H1 (cell line): ENCODE measurements around the gene L3MBTL4. TPM values are rescaled to one million over a fixed set of nuclear protein-coding genes. Genes with fewer than 3 reads are reported as not detected.

Experiments used
- CTCF ChIA-PET: fragments of 300-600 bp; sonication (Branson Sonifier 250); formaldehyde crosslinking; loops from one replicate; lab custom pipeline; 2021; ENCODE audit not compliant: partially characterized antibody; lab: Charles Lee
- POLR2A ChIA-PET: fragments of 300-600 bp; sonication (Branson Sonifier 250); formaldehyde crosslinking; loops from one replicate; lab custom pipeline; 2021; ENCODE audit warnings: inconsistent platforms; ENCODE audit not compliant: partially characterized antibody; lab: Charles Lee
- DNase-seq, 2 experiments: peaks; one replicate each; pipeline versions ENCODE4 v3.0.0 to v3.0.0-alpha.2; 2010 to 2022; ENCODE audit warnings: low spot score in 2 of 2, low read depth in 1 of 2, mixed read lengths in 1 of 2
- FAIRE-seq: peaks from 2 replicates; lab custom pipeline; 2011; peaks lifted over from hg19 to GRCh38; lab: Jason Lieb, UNC
- H2AFZ ChIP-seq: 2 replicates; pipeline ENCODE4 v1.8.1; 2012; ENCODE audit warnings: low read length, inconsistent platforms
- H2AK5ac ChIP-seq: 2 replicates; pipeline ENCODE4 v1.6.1; 2013; ENCODE audit warnings: low read depth, low read length
- H2BK120ac ChIP-seq: replicated peaks from 2 replicates; pipeline ENCODE3; 2013; ENCODE audit warnings: low read depth, low read length, inconsistent platforms
- H2BK12ac ChIP-seq: 2 replicates; pipeline ENCODE4 v1.6.1; 2013; ENCODE audit warnings: low read depth, low read length
- H2BK15ac ChIP-seq: 2 replicates; pipeline ENCODE4 v1.6.1; 2013; ENCODE audit warnings: low read length
- H2BK20ac ChIP-seq: 2 replicates; pipeline ENCODE4 v1.6.1; 2013; ENCODE audit warnings: low read length
- H2BK5ac ChIP-seq: 2 replicates; pipeline ENCODE4 v1.6.1; 2013; ENCODE audit warnings: low read depth, low read length
- H3K14ac ChIP-seq: 2 replicates; pipeline ENCODE4 v1.6.1; 2013; ENCODE audit warnings: inconsistent platforms; ENCODE audit not compliant: insufficient read length
- H3K18ac ChIP-seq: 2 replicates; pipeline ENCODE4 v1.6.1; 2013; ENCODE audit warnings: low read length; ENCODE audit errors: extremely low read depth
- H3K23ac ChIP-seq: 2 replicates; pipeline ENCODE4 v1.6.1; 2013; ENCODE audit warnings: inconsistent platforms; ENCODE audit not compliant: insufficient read length
- H3K23me2 ChIP-seq: 2 replicates; pipeline ENCODE4 v1.6.1; 2013; ENCODE audit warnings: low read depth, low read length
- H3K27ac ChIP-seq: 2 replicates; pipeline ENCODE4 v1.6.1; 2011; ENCODE audit warnings: low read depth, low read length, inconsistent platforms
- H3K27me3 ChIP-seq, 4 experiments: replicated peaks in 1 of 4; 1 replicate in 1 of 4; 2 replicates in 3 of 4; pipeline versions ENCODE4 v1.6.1 to v1.8.1; 2011 to 2013; ENCODE audit warnings: low read length in 3 of 4, mild to moderate bottlenecking in 3 of 4, inconsistent platforms in 2 of 4, mixed read lengths in 2 of 4, moderate library complexity in 1 of 4; ENCODE audit not compliant: control insufficient read depth in 3 of 4, insufficient read depth in 3 of 4; ENCODE audit errors: extremely low read depth in 1 of 4
- H3K36me3 ChIP-seq, 4 experiments: 2 replicates each; pipeline versions ENCODE4 v1.6.1 to v1.8.1; 2011 to 2013; ENCODE audit warnings: mild to moderate bottlenecking in 4 of 4, low read length in 3 of 4, moderate library complexity in 2 of 4, control low read depth in 1 of 4, inconsistent platforms in 1 of 4; ENCODE audit not compliant: insufficient read depth in 4 of 4, control insufficient read depth in 2 of 4
- H3K4ac ChIP-seq: replicated peaks from 2 replicates; pipeline ENCODE3; 2013; ENCODE audit warnings: low read length, low read depth, mixed read lengths, inconsistent platforms; ENCODE audit not compliant: insufficient read length
- H3K4me1 ChIP-seq, 4 experiments: replicated peaks in 1 of 4; 1 replicate in 1 of 4; 2 replicates in 3 of 4; pipeline versions ENCODE4 v1.6.1 to v1.8.1; 2011 to 2013; ENCODE audit warnings: low read length in 3 of 4, inconsistent platforms in 2 of 4, mixed read lengths in 1 of 4; ENCODE audit not compliant: insufficient read depth in 4 of 4, control insufficient read depth in 3 of 4
- H3K4me2 ChIP-seq, 2 experiments: 2 replicates each; pipeline versions ENCODE4 v1.6.1 to v1.8.1; 2011 to 2013; ENCODE audit warnings: low read depth in 2 of 2, low read length in 2 of 2, control low read depth in 1 of 2, inconsistent platforms in 1 of 2, mild to moderate bottlenecking in 1 of 2; ENCODE audit not compliant: insufficient read depth in 1 of 2
- H3K4me3 ChIP-seq, 4 experiments: fragments of 200-600, 300-600 bp in 1 of 4; sonication (generic), shearing (Covaris generic), sonication (Bioruptor Twin) in 1 of 4; 2 replicates each; pipeline versions ENCODE4 v1.5.1 to v1.8.1; 2011 to 2016; ENCODE audit warnings: low read length in 4 of 4, low read depth in 3 of 4, control low read depth in 2 of 4, inconsistent platforms in 2 of 4, mild to moderate bottlenecking in 2 of 4, mixed read lengths in 1 of 4, moderate library complexity in 1 of 4; ENCODE audit not compliant: insufficient read depth in 2 of 4; ENCODE audit errors: extremely low read depth in 1 of 4
- H3K56ac ChIP-seq: replicated peaks from 2 replicates; pipeline ENCODE3; 2013; ENCODE audit warnings: low read depth, mild to moderate bottlenecking, mixed read lengths, low read length, inconsistent platforms; ENCODE audit not compliant: insufficient read length
- H3K79me1 ChIP-seq: 2 replicates; pipeline ENCODE4 v1.6.1; 2013; ENCODE audit warnings: low read depth, low read length, control low read depth
- H3K79me2 ChIP-seq, 2 experiments: 2 replicates each; pipeline versions ENCODE4 v1.6.1 to v1.8.1; 2012 to 2013; ENCODE audit warnings: low read length in 2 of 2, mild to moderate bottlenecking in 2 of 2, inconsistent platforms in 1 of 2; ENCODE audit not compliant: insufficient read depth in 2 of 2, control insufficient read depth in 1 of 2
- H3K9ac ChIP-seq, 4 experiments: replicated peaks in 1 of 4; 1 replicate in 1 of 4; 2 replicates in 3 of 4; pipeline versions ENCODE4 v1.6.1 to v1.8.1; 2011 to 2013; ENCODE audit warnings: low read depth in 3 of 4, low read length in 3 of 4, control low read depth in 2 of 4, mild to moderate bottlenecking in 2 of 4, moderate library complexity in 2 of 4, inconsistent platforms in 1 of 4; ENCODE audit errors: extremely low read depth in 1 of 4
- H3K9me3 ChIP-seq, 2 experiments: 2 replicates each; pipeline versions ENCODE4 v1.6.1 to v1.8.1; 2012 to 2013; ENCODE audit warnings: mild to moderate bottlenecking in 2 of 2, moderate library complexity in 2 of 2, control low read depth in 1 of 2, inconsistent platforms in 1 of 2, low read depth in 1 of 2, low read length in 1 of 2, mixed read lengths in 1 of 2; ENCODE audit not compliant: insufficient read depth in 2 of 2
- H4K20me1 ChIP-seq, 2 experiments: replicated peaks in 1 of 2; 2 replicates each; pipeline versions ENCODE3 to v1.8.1; 2011 to 2013; ENCODE audit warnings: inconsistent platforms in 2 of 2, low read length in 2 of 2, mild to moderate bottlenecking in 1 of 2; ENCODE audit not compliant: insufficient read depth in 2 of 2, control insufficient read depth in 1 of 2
- H4K5ac ChIP-seq: 2 replicates; pipeline ENCODE4 v1.6.1; 2013; ENCODE audit warnings: low read length, low read depth, mixed read lengths, inconsistent platforms; ENCODE audit not compliant: insufficient read length
- H4K8ac ChIP-seq: 2 replicates; pipeline ENCODE4 v1.8.0; 2013; ENCODE audit warnings: mild to moderate bottlenecking, moderate library complexity, low read length, inconsistent platforms; ENCODE audit not compliant: insufficient read depth; ENCODE audit errors: extremely low read depth
- H4K91ac ChIP-seq: replicated peaks from 2 replicates; pipeline ENCODE3; 2013; ENCODE audit warnings: low read length, mixed read lengths, inconsistent platforms; ENCODE audit not compliant: insufficient read length
- RBBP5 ChIP-seq: IDR thresholded peaks from 2 replicates; pipeline ENCODE4 v1.7.1; 2012; ENCODE audit warnings: low read depth, mild to moderate bottlenecking, inconsistent platforms, low read length, moderate library complexity, borderline replicate concordance
- TCF12 ChIP-seq: IDR thresholded peaks from 2 replicates; pipeline ENCODE4 v1.6.1; 2011; ENCODE audit warnings: low read depth, mild to moderate bottlenecking, low read length
- WGBS, 2 experiments: shearing (Covaris generic) in 1 of 2; methylation state at CpG; one replicate each; pipeline versions ENCODE4 v1.1.6 to v1.1.7; 2013 to 2015; ENCODE audit warnings: low lambda C conversion rate in 2 of 2, mixed read lengths in 2 of 2, inconsistent platforms in 1 of 2, low coverage in 1 of 2, missing lambda C conversion rate in 1 of 2; ENCODE audit not compliant: insufficient replicate concordance in 2 of 2, insufficient coverage in 1 of 2, insufficient read length in 1 of 2; ENCODE audit errors: extremely low coverage in 1 of 2, missing lambda C conversion rate in 1 of 2; 5-methylcytosine and 5-hydroxymethylcytosine counted together
- polyA plus RNA-seq, 7 experiments: library from polyadenylated mRNA; depleted of rRNA in 3 of 7; stranded (reverse) in 5 of 7; unstranded in 2 of 7; fragments of >200 nt in 5 of 7; fragments of 200-250 nt in 2 of 7; gene quantifications; 1 replicate in 5 of 7; 2 replicates in 1 of 7; 4 replicates in 1 of 7; pipeline versions ENCODE4 v1.2.1 to v1.2.3, GENCODE V29; 2011 to 2013; ENCODE audit warnings: missing spikeins in 2 of 7, mixed read lengths in 2 of 7
- total RNA-seq: library from RNA; stranded (reverse); fragmentation: NEBNext Ultra II Directional; extraction: Animal tissue kit (Norgen Biotek cat#: 25700); gene quantifications from 2 replicates; pipeline ENCODE4 v1.2.1, GENCODE V29; 2021

L3MBTL4 gene
- total and polyA plus RNA-seq, 2 of the 8 experiments (the other 6 are each of a cell fraction or from before 2014, with no cell fraction given), result 1.0 to 2.1 TPM

GRCh38 chr18:5951515-5952091 is 463.1 kb downstream of the L3MBTL4 start:
- no peak for FAIRE-seq
- Histone ChIP-seq H3K9ac (peak overlapping the region in 1 of 4 experiments; percentile 19; a peak in 1 of 7 replicates), H3K36me3 (no peaks in the 10 kb centered on the region), H3K14ac (no peak overlapping the region), H2BK15ac (no peak overlapping the region), H2BK12ac (no peak overlapping the region), H3K4me1 (no peaks in the 10 kb centered on the region), H3K27me3 (no peaks in the 10 kb centered on the region), H3K4me3 (no peak overlapping the region), H3K79me1 (no peaks in the 10 kb centered on the region), H3K4ac (no peak overlapping the region), H3K23me2 (no peaks in the 10 kb centered on the region), H4K5ac (no peak overlapping the region), H2AFZ (no peak overlapping the region), H3K18ac (no peak overlapping the region), H3K27ac (no peak overlapping the region), H4K8ac (no peak overlapping the region), H3K79me2 (no peaks in the 10 kb centered on the region), H2BK5ac (no peak overlapping the region), H3K23ac (no peak overlapping the region), H2BK120ac (no peak overlapping the region), H3K4me2 (no peak overlapping the region), H2AK5ac (no peak overlapping the region), H3K9me3 (no peaks in the 10 kb centered on the region), H4K20me1 (no peaks in the 10 kb centered on the region), H2BK20ac (no peak overlapping the region; the same call in 1 of the 2 replicates), H3K56ac (no peak overlapping the region), H4K91ac (no peak overlapping the region)
- CTCF ChIA-PET, result no interaction called here
- POLR2A ChIA-PET, result no interaction called here
- 90% methylated on average over 4 of the region's 4 CpGs; no CpG with 5 or more reads in 1 of the 2 experiments for WGBS, 2 experiments
- DNase-seq, result no peak
- TF ChIP-seq TCF12, result no peak
- no peak for TF ChIP-seq RBBP5
